ENCODE measurements around the gene DBF4. TPM values are rescaled to one million over a fixed set of nuclear protein-coding genes. Genes with fewer than 3 reads are reported as not detected.
"Not testable (repeated sequence)": the region's sequence is repeated elsewhere in the genome, so short reads cannot be mapped to it uniquely, and the experiment has no call there.

DBF4 gene
- total RNA-seq, 1 donor from 2014 or later, result 2.4 TPM

GRCh38 chr7:87944547-87944946 lies 68.3 kb downstream of the DBF4 start:
- ATAC-seq (no peak), DNase-seq (ENCODE audit: low spot score) (no peak)

GRCh38 chr7:87945926-87946325 lies 69.6 kb downstream of the DBF4 start:
- ATAC-seq; DNase-seq (ENCODE audit: low spot score): not testable (repeated sequence)

GRCh38 chr7:87948371-87948770 lies 72.1 kb downstream of the DBF4 start:
- DNase-seq (ENCODE audit: low spot score) (no peak), ATAC-seq (no peak)

Other genes starting within 250 kb of the DBF4 start
- gene RUNDC3B, start 248.1 kb upstream of the DBF4 start, total RNA-seq, result 11.4 TPM
- gene SLC25A40, start 133 bp upstream of the DBF4 start, total RNA-seq, result 8.0 TPM
- 0.53 TPM for gene ADAM22, start 57.8 kb downstream of the DBF4 start, total RNA-seq

Measured in left lobe of liver (tissue), 2 donors.